Fibroblast of lung (primary cell): ENCODE data around the gene LYL1. TPM values are rescaled to one million over a fixed set of nuclear protein-coding genes. Genes with fewer than 3 reads are reported as not detected.

Experiments
- DNase-seq, 2 donors: peaks; one replicate each; pipeline versions ENCODE4 v3.0.0 to v3.0.0-alpha.2; 2010; ENCODE audit warnings: low read depth in 2 of 2
- H2AFZ ChIP-seq: 2 replicates; pipeline ENCODE4 v1.5.1; 2012; ENCODE audit warnings: low read length, control low read depth, inconsistent platforms
- H3K27ac ChIP-seq: 2 replicates; pipeline ENCODE4 v1.5.1; 2011; ENCODE audit warnings: low read length, control low read depth; ENCODE audit not compliant: insufficient read depth
- H3K27me3 ChIP-seq: 2 replicates; pipeline ENCODE4 v1.5.1; 2011; ENCODE audit warnings: mild to moderate bottlenecking, low read length; ENCODE audit not compliant: control insufficient read depth, insufficient read depth
- H3K36me3 ChIP-seq: 2 replicates; pipeline ENCODE4 v1.5.1; 2011; ENCODE audit warnings: low read length; ENCODE audit not compliant: control insufficient read depth, insufficient read depth
- H3K4me1 ChIP-seq: 2 replicates; pipeline ENCODE4 v1.5.1; 2011; ENCODE audit warnings: low read length; ENCODE audit not compliant: control insufficient read depth, insufficient read depth; ENCODE audit errors: extremely low read depth
- H3K4me2 ChIP-seq: 2 replicates; pipeline ENCODE4 v1.5.1; 2011; ENCODE audit warnings: low read length, control low read depth; ENCODE audit not compliant: insufficient read depth; ENCODE audit errors: extremely low read depth
- H3K4me3 ChIP-seq, 4 experiments: fragments of 200-600 bp in 1 of 4; sonication (generic) in 1 of 4; replicated peaks in 1 of 4; 2 replicates each; pipeline ENCODE4 v1.5.1; 2011 to 2016; ENCODE audit warnings: low read length in 4 of 4, low read depth in 3 of 4, mild to moderate bottlenecking in 3 of 4, control low read depth in 2 of 4, inconsistent platforms in 1 of 4, mixed read lengths in 1 of 4; ENCODE audit not compliant: insufficient read depth in 1 of 4; ENCODE audit errors: control extremely low read depth in 1 of 4
- H3K79me2 ChIP-seq: 2 replicates; pipeline ENCODE4 v1.5.1; 2012; ENCODE audit warnings: mild to moderate bottlenecking, low read length, inconsistent platforms; ENCODE audit not compliant: control insufficient read depth, insufficient read depth
- H3K9ac ChIP-seq: 2 replicates; pipeline ENCODE4 v1.5.1; 2011; ENCODE audit warnings: mild to moderate bottlenecking, low read length, control low read depth; ENCODE audit not compliant: insufficient read depth
- H3K9me3 ChIP-seq: 2 replicates; pipeline ENCODE4 v1.5.1; 2012; ENCODE audit warnings: low read depth, low read length; ENCODE audit not compliant: control insufficient read depth, insufficient read depth
- H4K20me1 ChIP-seq: 2 replicates; pipeline ENCODE4 v1.5.1; 2011; ENCODE audit warnings: low read length; ENCODE audit not compliant: control insufficient read depth, insufficient read depth; ENCODE audit errors: extremely low read depth
- EZH2 ChIP-seq: IDR thresholded peaks from 2 replicates; pipeline ENCODE4 v1.5.1; 2012; ENCODE audit warnings: low read length, control low read depth, mild to moderate bottlenecking; ENCODE audit errors: missing control alignments
- polyA plus RNA-seq, 2 donors: library from polyadenylated mRNA; depleted of rRNA in 1 of 2; stranded (reverse) in 1 of 2; unstranded in 1 of 2; fragments of >200 nt; gene quantifications; 2 replicates each; pipeline ENCODE4 v1.2.1, GENCODE V29; 2011 to 2012; ENCODE audit warnings: missing spikeins in 1 of 2
- total RNA-seq: library from RNA; depleted of rRNA; stranded (reverse); fragments of >200 nt; gene quantifications from 2 replicates; pipeline ENCODE4 v1.2.1, GENCODE V29; 2014
- TF ChIP-seq, protein P1 (sequence below), 2 donors: IDR thresholded peaks in 1 of 2; conservative IDR thresholded peaks in 1 of 2; 1 replicate in 1 of 2; 2 replicates in 1 of 2; pipeline ENCODE4 v1.5.1; 2011 to 2012; ENCODE audit warnings: low read length in 2 of 2, control low read depth in 1 of 2, inconsistent platforms in 1 of 2, low read depth in 1 of 2, mild to moderate bottlenecking in 1 of 2

Gene LYL1
- total and polyA plus RNA-seq, 2 donors (not counting 1 experiment from before 2014, with no cell fraction given) = 0.30 to 1.2 TPM

DNA sequence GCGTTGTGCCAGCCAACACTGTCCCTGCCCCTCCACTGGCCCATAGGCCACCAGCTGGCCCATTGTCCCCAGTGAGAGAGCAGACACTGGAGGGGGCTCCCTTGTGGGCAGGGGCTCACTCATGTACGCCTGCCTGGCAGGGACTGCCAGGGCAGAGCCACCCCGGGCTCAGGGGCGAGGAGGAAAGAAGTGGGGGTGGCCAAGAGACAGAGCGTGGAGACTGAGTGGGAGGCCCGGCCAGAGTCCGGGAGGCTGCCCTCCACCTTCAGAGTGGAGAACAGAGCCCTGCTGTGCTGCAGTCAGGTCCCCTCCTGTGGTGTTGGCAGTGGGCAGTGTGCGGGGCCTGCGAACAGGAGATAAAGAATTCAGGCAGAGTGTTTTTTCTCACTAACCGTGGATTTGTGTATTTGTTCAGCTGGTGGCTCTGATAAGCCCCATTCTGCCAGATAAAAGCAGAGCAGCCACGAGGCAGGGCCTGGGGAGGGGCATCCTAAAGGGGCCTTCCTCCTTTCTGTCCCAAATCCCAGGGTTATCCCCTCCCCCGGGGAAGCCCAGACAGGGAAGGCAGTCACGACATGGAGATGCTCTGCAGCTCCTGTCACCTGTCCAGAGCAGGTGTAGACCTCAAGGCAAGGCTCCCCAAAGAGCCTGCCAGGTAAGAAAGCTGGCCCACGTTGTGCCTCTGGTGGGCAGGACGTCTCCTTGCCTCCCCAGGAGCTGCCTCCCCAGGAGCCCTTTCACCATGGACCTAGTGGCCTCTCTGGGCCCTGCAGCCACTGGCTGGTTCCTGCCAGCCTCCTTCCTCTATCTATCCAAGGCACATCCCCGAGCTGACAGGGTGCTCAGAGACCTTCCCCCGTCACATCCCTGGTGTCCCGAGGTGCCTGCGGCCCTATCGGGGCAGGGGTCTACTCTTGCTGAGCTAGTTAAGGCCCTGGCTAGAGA, 33.0 kb downstream of the LYL1 start:
- Histone ChIP-seq H3K4me1 (peaks cover 6% of the 10 kb centered on the region), H3K9me3 (no peaks in the 10 kb centered on the region), H3K4me3 (no peak overlapping the region), H3K27me3 (no peaks in the 10 kb centered on the region), H3K79me2 (peaks cover 68% of the 10 kb centered on the region), H3K4me2 (peak overlapping the region; percentile 25), H3K27ac (peak overlapping the region; percentile 44), H4K20me1 (no peaks in the 10 kb centered on the region), H2AFZ (no peak overlapping the region), H3K9ac (peak overlapping the region; percentile 30), H3K36me3 (peaks cover 16% of the 10 kb centered on the region)
- TF ChIP-seq EZH2 = no peak
- TF ChIP-seq, protein P1, sequence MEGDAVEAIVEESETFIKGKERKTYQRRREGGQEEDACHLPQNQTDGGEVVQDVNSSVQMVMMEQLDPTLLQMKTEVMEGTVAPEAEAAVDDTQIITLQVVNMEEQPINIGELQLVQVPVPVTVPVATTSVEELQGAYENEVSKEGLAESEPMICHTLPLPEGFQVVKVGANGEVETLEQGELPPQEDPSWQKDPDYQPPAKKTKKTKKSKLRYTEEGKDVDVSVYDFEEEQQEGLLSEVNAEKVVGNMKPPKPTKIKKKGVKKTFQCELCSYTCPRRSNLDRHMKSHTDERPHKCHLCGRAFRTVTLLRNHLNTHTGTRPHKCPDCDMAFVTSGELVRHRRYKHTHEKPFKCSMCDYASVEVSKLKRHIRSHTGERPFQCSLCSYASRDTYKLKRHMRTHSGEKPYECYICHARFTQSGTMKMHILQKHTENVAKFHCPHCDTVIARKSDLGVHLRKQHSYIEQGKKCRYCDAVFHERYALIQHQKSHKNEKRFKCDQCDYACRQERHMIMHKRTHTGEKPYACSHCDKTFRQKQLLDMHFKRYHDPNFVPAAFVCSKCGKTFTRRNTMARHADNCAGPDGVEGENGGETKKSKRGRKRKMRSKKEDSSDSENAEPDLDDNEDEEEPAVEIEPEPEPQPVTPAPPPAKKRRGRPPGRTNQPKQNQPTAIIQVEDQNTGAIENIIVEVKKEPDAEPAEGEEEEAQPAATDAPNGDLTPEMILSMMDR (conservative IDR thresholded peaks at IDR 0.05 in 1 of 2, IDR thresholded peaks at IDR 0.05 in 1 of 2; ENCODE audit: low read depth in 1 of 2, low read length in 2 of 2) = no peak
- DNase-seq = peak in 1 of 2 donors; percentile 37

DNA sequence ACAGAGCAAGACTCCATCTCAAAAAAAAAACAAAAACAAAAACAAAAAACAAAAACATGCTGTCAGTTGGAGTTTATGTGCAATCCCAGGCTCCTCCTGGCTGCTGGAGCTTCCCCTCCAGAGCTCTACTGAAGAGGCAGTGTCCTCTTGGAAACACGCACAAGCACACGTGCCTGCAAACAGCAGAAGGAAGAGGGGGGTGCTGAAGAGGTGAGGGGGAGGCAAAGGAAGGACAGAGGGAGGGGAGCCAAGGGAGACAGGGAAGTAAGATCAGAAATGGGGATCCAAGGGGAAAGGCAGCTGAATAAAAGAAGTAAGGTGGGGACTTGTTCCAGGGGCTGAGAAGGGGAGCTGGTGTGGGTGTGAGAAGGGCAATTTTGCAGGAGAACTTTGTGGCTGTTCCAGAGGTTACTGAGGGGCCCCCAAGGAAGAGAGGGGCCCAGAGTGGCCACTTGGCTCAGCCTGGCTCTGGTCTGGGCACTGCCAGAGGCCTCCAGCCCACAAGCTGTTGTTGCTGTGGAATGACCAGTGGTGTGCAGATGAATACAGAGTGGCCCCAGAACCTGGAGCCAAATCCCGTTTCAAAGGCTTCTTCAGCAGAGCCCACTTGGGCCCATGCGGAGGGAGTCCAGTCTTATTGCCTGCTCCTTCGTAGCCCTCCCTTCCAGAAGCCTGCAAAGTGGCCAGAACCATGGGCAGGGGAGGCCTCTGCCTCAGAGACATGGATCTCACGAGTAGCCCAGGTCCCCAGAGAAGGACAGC, 34.4 kb downstream of the LYL1 start:
- TF ChIP-seq, protein P1 (conservative IDR thresholded peaks at IDR 0.05 in 1 of 2, IDR thresholded peaks at IDR 0.05 in 1 of 2; ENCODE audit: low read depth in 1 of 2, low read length in 2 of 2) = no peak
- TF ChIP-seq EZH2 = no peak
- H3K36me3 ChIP-seq = peaks cover 18% of the 10 kb centered on the region
- peaks cover 12% of the 10 kb centered on the region for H3K4me1 ChIP-seq
- H3K9ac ChIP-seq = no peak overlapping the region
- H4K20me1 ChIP-seq = no peaks in the 10 kb centered on the region
- no peak overlapping the region for H3K4me2 ChIP-seq
- DNase-seq = no peak
- no peak overlapping the region for H3K27ac ChIP-seq
- H3K27me3 ChIP-seq = no peaks in the 10 kb centered on the region
- no peak overlapping the region for H2AFZ ChIP-seq
- H3K9me3 ChIP-seq = no peaks in the 10 kb centered on the region
- H3K4me3 ChIP-seq = no peak overlapping the region
- H3K79me2 ChIP-seq = peaks cover 81% of the 10 kb centered on the region
